ENCODE results near the gene ACBD6.
A peak's percentile ranks its signal among the peaks of the same experiment; 100 is the strongest.

ACBD6 gene

DNA sequence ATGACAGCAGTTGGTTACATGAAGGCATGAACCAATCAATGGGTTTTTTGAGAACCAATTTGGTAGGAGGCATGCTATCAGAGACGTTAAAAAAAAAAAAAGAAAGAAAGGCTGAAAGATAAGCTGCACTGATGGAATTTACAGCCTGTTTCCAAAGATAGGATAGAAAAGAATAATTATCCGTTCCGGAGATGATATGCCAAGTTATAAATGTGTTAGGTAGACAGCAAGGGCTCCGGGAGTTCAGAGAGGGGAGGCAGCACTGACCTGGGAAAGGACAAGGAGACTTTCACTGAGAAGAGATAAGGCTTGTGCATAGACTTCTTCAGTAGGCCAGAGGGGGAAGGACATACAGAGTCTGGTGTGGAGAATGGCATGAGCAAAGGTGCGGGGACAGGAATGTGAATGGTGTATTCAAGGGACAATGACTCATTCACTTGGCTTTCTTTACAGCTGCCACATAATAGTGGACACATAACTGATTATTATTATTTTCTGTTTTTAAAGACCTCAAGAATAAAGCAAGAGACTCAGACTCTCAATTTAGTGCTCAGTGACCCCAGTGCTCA is 24.8 kb upstream of the ACBD6 start:
- H3K27ac ChIP-seq: peak overlapping the region; percentile 2
- no peak for DNase-seq (ENCODE audit: low read depth, low spot score)

DNA sequence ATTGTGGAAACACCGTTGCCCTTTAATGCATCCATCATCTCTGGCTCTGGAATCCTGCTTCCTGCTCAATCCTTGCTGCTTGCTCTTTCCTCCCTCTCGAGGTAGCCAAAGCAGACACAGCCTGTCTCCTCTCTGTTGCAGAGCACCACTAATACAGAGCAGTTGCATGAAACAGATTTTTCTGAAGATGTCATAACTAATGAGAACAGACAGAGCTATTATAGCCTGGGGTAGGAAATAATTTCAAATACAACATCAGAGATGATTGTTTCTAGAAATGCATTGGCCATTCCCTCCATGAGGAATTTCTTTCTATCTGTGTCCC is 23.3 kb upstream of the ACBD6 start:
- no peak for DNase-seq (ENCODE audit: low read depth, low spot score)
- H3K27ac ChIP-seq: peak overlapping the region; percentile 13

DNA sequence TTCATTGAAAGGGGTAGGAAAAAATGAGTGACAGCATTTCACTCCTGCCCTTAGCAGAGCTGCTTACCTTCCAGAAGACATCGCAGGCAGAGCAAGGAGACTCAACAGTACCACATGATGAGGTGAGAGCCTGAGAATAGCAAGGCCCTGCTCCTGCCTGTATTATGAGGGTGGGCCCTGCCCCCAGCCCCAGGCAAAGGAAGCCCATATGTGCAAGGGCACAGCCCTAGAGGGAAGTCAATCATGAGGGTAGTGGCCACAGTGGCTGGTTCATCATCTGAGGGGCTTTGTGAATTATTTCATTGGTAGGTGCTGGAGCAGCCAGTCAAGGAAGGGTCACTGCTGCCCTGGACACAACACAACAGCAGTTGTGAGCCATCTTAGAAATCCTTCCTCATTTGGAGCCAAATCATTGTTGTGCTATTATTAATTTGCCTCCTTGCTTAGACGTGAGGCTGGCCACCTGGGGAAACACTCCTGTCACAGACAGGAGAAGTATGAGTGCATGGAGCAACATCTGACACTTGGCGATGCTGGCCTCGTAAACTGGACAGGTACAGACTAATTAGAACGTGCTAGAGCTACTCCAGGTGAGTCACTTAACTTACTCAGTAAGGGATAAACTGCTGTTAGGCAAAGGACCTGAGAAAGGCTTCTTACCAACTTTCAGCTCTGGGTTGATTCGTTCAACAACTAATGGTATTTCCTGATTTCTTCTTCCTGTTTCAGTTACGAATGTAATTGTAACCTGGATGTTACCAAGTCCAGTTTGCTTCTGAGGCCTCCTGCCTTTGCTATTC is 22.7 kb upstream of the ACBD6 start:
- H3K27ac ChIP-seq: peak overlapping the region; percentile 13
- DNase-seq (ENCODE audit: low read depth, low spot score): no peak

DNA sequence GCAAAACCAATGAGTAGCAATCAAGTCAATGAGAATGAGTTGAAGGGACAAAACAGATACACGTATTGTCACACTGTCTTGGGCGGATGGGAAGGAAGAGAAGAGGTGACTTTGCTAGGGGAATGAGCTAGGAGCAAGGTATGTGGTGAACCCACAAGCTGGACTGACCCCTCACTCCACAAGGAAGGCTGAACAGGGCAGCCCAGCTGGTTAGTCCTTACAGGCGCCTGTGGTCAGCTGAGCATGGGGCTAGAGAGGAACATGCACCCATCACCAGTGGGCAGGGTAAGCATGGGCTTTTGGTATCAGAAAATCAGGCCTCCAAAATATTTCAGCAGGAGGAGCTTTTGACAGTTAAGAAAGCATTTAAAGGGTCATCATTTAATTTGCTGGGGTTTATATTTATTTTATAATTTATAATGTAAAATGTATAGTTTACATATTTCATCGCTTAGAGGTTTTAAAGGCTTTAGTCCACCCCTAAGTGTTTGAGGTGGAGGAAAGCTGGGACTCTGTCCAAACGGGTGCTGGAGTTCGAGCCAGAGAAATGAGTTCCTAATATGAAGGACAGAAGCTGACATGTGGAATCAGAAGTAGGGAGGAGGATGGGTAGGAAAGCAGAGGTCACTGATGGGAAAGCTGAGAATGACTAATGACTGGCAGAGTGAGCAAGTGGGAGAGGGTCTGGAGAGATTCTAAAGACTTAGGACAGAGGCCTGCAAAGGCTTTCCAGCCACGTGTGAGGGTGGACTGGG is 22.0 kb upstream of the ACBD6 start:
- no peak for DNase-seq (ENCODE audit: low read depth, low spot score)
- H3K27ac ChIP-seq: no peak overlapping the region

DNA sequence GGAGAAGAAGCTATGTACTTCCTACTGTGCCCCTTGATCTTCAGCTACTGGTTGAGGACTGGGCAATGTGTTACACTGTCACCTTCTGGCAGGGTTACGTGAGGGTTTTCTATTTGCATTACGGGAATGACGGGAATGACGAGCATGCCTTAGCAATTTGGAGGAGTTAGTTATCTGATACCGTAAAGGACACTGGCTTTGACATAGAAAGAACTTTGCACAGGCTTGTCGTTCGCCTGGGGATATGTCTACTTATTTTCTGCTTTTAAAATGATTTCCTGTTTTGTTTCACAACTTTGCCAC is 19.8 kb upstream of the ACBD6 start:
- DNase-seq (ENCODE audit: low read depth, low spot score): peak; percentile 50
- peak overlapping the region; percentile 96 for H3K27ac ChIP-seq

DNA sequence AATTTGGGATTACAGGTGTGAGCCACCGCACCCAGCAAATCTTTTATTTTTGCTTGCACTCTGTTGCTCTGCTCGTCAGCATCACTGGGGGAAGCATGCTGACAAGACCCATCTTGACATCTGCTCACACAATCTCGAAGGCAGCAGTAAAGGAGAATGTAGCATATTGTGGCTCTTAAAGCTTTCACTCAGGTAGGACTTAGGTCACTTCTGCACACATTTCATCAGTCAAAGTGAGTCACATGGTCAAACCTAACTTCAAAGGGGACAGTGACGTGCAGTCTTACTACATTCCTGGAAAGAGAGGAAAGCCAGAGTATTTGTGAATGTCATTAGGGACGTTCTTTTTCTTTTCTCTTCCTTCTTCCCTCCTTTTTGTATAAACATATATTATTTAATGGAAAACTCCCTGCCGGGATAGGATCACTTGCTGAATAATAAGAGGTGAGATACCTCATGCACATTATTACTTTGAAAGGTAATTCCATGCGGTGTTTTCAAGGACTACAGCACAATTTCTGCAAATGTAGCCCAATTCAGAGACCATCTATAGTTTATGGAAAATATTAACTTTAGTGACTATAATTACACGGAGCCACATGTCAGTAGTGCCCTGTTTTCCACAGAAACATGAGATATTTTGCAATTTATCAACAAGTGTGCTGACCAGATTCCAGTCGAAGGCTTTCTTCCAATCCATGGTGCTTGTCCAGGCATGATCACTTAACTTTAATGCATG is 19.3 kb upstream of the ACBD6 start:
- DNase-seq (ENCODE audit: low read depth, low spot score): no peak
- peak overlapping the region; percentile 96 for H3K27ac ChIP-seq

DNA sequence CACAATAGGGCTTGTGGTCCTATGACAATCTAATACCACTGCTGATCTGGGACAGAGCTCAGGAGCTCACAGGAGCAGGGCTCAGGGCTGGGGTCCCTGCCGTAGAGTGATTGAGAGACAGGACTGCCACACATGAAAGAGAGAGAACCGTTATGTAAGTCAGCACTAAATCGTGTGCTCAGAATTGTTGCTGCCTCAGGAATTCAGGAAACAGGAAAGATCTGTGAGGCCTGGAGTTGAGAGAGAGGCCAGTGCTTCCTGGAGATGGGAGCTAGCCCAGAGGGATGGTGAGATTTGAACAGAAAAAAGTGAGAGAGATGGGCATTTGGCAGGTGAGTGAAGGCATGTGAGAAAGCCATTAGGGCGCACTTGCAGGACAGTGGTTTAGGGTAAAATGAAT is 17.5 kb upstream of the ACBD6 start:
- no peak overlapping the region for H3K27ac ChIP-seq
- no peak for DNase-seq (ENCODE audit: low read depth, low spot score)

DNA sequence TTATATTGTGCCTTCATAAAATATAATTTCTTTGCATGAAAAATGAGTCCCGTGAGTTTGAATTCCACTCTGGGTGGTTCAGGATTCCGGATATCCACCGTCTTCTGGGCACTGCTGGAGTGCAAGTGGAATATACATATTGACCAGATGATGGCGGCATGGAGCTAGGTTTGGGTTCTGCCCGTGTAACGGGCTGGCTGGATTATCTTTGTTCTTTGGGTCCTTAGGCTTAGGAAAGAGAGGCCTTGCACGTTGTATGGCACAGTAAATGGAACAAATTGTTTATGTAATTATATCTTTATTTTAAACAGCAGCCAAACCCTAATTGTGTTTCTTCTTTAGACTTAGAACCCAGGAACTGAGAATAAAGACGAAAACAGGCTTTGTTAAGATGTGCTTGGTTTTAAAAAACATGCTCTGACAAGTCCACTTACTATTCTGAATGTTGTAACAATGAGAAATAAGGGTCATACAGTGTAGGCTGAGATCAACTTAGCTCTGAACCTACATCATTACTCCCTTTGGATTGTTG is 13.5 kb upstream of the ACBD6 start:
- DNase-seq (ENCODE audit: low read depth, low spot score): no peak
- peak overlapping the region; percentile 78 for H3K27ac ChIP-seq

DNA sequence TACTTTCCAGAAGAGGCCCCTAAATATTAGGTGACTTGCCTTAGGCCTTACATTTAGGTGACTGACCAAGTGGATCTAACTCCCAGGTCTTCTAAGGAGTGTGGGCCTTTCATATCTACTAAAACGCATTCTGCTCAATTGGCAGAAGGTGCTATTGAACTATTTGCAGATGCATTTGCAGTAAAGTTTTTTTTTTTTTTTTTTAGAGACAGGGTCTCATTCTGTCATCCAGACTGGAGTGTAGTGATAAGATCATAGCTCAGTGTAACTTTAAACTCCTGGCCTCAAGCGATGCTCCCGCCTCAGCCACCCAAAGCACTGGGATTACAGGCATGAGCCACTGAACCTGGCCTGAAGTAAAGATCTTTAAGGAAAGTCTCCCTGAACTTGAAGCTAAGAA is 13.0 kb upstream of the ACBD6 start:
- H3K27ac ChIP-seq: peak overlapping the region; percentile 78
- DNase-seq (ENCODE audit: low read depth, low spot score): no peak

DNA sequence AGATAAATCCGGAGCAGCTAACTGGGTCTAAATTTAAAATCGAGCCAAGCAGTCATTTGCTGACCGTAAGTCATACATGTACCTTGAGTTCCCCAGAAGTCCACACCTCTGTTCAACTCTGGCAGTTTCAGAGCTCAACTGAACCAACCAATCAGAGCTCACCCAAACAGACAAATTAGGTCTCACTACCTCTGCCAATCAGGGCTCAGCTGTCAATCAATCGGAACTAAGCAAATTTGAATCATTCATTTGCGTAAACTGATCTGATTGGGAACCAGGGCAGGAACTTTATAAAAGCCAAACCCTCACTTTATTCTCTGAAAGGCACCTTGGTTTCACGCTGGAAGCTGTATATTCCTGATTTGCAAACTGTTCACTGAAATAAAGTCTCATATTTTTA is 11.2 kb upstream of the ACBD6 start:
- H3K27ac ChIP-seq: no peak overlapping the region
- DNase-seq (ENCODE audit: low read depth, low spot score): no peak

DNA sequence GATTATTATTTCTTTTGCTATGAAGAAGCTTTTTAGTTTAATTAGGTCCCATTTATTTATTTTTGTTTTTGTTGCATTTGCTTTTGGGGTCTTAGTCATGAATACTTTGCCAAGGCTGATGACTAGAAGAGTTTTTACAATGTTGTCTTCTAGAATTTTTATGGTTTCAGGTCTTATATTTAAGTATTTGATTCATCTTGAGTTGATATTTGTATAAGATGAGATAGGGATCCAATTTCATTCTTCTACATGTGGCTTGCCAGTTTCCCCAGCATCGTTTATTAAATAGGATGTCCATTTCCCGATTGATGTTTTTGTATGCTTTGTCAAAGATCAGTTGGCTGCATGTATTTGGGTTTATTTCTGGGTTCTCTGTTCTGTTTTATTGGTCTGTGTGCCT is 8.5 kb upstream of the ACBD6 start:
- no peak for DNase-seq (ENCODE audit: low read depth, low spot score)

DNA sequence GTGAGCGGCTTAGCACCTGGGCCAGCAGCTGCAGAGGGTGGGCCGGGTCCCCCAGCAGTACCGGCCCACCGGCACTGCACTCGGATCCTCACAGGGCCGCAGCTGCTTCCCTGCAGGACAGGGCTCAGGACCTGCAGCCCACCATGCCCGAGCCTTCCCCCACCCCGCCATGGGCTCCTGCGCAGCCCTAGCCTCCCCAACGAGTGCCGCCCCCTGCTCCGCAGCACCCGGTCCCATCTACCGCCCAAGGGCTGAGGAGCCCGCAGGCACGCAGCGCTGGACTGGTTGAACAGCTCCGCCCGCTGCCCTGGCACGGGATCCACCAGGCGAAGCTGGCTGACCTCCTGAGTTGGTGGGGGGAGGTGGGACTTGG is 6.3 kb upstream of the ACBD6 start:
- no peak for DNase-seq (ENCODE audit: low read depth, low spot score)
- H3K27ac ChIP-seq: no peak overlapping the region

More for the DNA sequence above, 8.5 kb upstream of the ACBD6 start:
- no peak overlapping the region for H3K27ac ChIP-seq

DNA sequence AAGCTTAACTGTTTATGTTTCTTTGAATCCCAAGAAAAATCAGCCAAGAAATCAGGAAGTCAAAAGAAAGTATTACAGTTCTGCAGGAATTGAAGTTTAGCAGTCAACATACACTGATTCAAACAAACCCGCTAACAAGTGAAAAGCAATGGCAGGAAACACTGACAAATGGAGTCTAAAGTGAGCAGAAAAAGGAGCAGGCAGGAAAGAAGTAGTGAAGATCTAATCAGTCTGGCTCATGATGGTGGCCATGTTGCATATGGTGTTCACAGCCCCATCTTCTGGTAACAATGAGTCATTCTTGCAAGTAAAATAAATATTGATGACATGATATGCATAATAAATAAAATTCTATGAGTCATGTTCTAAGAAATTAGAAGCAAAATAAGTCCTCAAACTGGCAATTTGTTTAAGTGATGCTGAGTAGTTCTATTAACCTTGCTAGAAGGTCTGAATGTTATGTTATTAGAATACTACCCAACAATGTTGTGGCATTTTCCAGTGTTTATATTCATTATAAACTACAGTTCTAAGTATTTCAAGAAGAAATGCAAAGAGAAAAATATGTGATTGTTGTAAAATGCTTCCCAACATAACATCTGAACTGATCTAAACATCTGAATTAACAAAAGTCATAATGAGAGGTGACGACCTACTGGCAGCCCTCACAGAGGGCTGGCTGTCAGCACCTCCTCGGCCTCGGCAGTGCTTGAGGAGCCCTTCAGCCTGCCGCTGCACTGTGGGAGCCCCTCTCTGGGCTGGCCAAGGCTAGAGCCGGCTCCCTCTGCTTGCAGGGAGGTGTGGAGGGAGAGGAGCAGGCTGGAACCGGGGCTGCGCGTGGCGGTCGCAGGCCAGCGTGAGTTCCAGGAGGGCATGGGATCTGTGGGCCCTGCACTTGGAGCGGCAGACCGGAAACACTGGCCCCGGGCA is 5.7 kb upstream of the ACBD6 start:
- H3K27ac ChIP-seq: no peak overlapping the region
- DNase-seq (ENCODE audit: low read depth, low spot score): no peak

DNA sequence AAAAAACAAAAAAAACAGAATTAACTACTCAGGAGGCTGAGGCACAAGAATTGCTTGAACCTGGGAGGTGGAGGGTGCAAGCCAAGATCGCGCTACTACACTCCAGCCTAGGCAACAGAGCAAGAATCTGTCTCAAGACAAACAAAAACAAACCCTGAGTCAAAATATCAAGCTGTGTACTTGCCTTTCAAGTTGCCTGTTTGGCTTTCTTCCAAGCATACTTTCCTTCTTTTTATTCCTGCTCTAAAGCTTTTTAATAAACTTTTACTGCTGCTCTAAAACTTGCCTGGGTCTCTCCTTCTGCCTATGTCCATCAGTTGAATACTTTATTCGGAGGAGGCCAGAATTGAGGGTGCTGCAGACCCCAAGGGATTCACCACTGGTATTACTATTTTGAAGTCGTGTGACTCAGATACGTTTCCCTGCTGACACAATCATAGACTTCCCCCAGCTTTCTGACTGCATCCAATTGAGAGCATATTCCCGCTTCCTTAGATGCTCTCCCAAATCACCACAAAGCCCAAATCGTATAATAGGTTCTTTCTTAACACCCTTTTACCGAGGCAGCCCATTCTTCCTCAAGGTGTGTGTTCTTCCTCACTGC is 3.5 kb upstream of the ACBD6 start:
- DNase-seq (ENCODE audit: low read depth, low spot score): no peak

DNA sequence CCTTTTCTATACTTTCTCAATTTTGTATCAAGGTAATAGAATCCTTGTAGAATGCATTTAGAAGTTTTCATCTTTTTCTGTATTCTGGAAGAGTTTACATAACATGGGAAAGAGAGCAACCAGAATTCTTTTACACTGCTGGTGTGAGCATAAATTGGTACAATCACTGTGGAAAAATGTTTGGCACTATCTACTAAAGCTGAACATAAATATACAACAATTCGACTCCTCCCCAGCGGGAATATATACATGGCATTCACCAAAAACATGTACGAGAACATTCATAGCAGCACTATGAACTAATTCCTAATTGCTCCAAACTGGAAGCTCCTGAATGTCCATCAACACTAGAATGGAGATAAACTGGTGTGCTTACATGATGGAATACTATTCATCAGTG is 1.8 kb upstream of the ACBD6 start:
- no peak overlapping the region for H3K27ac ChIP-seq
- DNase-seq (ENCODE audit: low read depth, low spot score): no peak

More for the DNA sequence above, 3.5 kb upstream of the ACBD6 start:
- no peak overlapping the region for H3K27ac ChIP-seq

DNA sequence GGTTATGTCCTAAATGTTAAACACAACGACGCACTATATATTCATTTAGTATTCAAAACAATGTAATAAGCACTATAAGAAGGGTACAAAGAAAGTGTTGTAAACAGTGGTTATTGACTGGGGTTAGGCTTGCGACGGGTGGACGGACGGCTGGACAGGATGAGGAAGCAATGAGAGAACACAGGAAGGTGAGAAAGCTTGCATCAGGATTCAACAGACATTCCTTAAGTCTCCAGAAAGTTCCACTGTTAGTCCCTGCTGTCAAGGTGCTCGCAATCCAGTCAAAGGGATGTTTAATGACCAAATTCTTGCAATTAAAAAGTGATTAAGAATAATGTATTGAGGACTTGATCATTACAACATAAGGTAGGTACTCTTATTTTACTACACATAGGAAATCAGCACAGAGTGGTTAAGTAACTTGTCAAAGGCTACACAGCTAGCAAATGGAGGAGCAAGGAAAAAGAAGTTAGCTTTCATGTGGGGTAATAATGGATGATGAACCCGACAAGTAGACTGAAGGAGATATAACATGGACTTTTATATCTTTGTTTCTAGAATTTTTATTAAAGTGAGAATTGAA is 994 bp upstream of the ACBD6 start:
- H3K27ac ChIP-seq: peak overlapping the region; percentile 94
- no peak for DNase-seq (ENCODE audit: low read depth, low spot score)

DNA sequence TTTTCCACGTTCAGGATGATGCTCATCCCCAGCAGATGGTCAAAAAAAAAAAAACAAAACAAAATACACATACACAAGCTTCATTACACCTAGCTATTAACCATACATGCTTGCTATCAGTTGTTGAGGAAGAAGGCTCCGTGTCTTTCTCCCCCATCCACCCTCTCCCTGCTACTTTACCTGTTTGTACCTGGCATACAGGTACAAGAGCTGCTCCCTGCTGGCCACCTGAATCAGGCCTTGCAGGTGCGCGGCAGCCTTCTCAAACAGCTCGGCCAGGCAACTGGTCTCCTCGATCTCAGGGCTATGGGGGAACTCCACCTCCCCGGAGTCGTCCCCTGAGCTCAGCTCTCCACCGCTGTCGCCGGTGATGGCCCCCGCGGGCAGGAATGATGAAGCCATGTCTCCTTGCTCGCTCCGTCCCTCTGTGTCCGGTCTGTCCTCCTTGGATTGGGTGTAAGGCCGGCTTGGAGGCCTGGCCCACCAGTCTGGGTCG is 464 bp downstream of the ACBD6 start:
- no peak for DNase-seq (ENCODE audit: low read depth, low spot score)
- peak overlapping the region; percentile 94 for H3K27ac ChIP-seq

DNA sequence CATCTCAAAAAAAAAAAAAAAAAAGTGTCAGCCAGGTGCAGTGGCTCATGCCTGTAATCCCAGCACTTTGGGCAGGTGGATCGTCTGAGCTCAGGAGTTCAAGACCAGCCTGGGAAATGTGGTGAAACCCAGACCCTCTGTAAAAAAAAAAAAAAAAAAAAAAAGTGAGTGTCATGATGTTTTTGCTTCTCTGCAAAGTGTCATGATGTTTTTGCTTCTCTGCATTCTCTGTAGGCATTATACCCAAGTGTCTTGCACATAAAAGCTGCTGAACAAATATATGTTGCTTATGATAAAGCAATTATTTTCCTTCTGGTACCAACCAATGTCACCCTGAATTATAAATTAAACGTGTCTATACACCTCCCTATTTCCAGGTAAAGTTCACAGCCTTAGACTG is 1.7 kb downstream of the ACBD6 start:
- peak overlapping the region; percentile 94 for H3K27ac ChIP-seq
- DNase-seq (ENCODE audit: low read depth, low spot score): no peak

DNA sequence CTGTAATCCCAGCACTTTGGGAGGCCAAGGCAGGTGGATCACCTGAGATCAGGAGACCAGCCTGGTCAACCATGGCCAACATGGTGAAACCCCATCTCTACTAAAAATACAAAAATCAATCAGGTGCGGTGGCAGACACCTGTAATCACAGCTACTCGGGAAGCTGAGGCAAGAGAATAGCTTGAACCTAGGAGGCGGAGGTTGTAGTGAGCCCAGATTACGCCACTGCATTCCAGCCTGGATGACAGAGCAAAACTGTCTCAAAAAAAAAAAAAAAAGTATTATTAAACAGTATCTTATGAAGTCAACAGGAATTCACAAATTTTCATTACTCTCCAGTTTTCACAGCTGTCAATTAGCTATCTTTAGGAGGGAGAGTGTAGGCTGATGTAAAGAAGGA is 3.8 kb downstream of the ACBD6 start:
- no peak for DNase-seq (ENCODE audit: low read depth, low spot score)
- H3K27ac ChIP-seq: no peak overlapping the region
